Lower leg skin (tissue), 4 donors: ENCODE results near the gene CYP2D6. TPM values are rescaled to one million over a fixed set of nuclear protein-coding genes. Genes with fewer than 3 reads are reported as not detected.
"Not testable (repeated sequence)": the region's sequence is repeated elsewhere in the genome, so short reads cannot be mapped to it uniquely, and the experiment has no call there.

Source experiments
- DNase-seq, 2 donors: peaks; one replicate each; pipeline ENCODE4 v3.0.0-alpha.2; 2019; ENCODE audit warnings: low spot score in 2 of 2
- H3K4me3 ChIP-seq: fragments of 200-600 bp; sonication (generic); 2 replicates; pipeline ENCODE4 v1.5.1; 2017; ENCODE audit warnings: mild to moderate bottlenecking, low read depth; ENCODE audit not compliant: poor library complexity, severe bottlenecking
- POLR2A ChIP-seq, 2 donors: fragments of 450-650 bp; IDR thresholded peaks; one replicate each; pipeline ENCODE4 v1.6.1; 2016 to 2017; ENCODE audit warnings: antibody characterized with exemption in 2 of 2, mild to moderate bottlenecking in 1 of 2, moderate library complexity in 1 of 2
- WGBS, 2 donors: methylation state at CpG; one replicate each; pipeline ENCODE4 v1.1.5; 2018; 5-methylcytosine and 5-hydroxymethylcytosine counted together
- intact Hi-C: fragments of 100-400 bp; cut with DNase I; formaldehyde crosslinking; loops from one replicate; pipeline ENCODE4 v1.15.0; 2023; ENCODE audit warnings: low total_unique reads
- total RNA-seq, 4 donors: library from RNA; depleted of rRNA; stranded (reverse); fragments of >200 nt; gene quantifications; one replicate each; pipeline ENCODE4 v1.1.0, GENCODE V29; 2016
- TF ChIP-seq, protein P1 (sequence below), 3 donors: fragments of 450-650 bp; IDR thresholded peaks; one replicate each; pipeline ENCODE4 v1.5.1; 2016; ENCODE audit warnings: antibody characterized with exemption in 3 of 3, mild to moderate bottlenecking in 3 of 3, moderate library complexity in 2 of 3

CYP2D6 gene
- total RNA-seq, 4 donors from 2014 or later, result 0.61 to 1.4 (median 0.97) TPM

DNA sequence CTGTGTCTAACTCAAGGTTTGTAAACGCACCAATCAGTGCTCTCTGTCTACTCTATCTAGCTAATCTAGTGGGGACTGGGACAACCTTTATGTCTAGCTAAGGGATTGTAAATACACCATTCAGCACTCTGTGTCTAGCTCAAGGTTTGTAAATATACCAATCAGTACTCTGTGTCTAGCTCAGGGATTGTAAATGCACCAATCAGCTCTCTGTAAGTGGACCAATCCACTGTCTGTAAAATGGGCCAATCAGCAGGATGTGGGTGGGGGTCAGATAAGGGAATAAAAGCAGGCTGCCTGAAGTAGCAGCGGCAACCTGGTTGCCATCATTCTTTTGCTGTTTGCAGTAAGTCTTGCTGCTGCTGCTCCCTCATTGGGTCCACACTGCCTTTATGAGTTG, 8.4 kb upstream of the CYP2D6 start:
- 97 to 98% methylated on average over 2 of the region's 2 CpGs for WGBS, 2 donors
- no peak overlapping the region for H3K4me3 ChIP-seq
- no peak for DNase-seq
- TF ChIP-seq, protein P1, sequence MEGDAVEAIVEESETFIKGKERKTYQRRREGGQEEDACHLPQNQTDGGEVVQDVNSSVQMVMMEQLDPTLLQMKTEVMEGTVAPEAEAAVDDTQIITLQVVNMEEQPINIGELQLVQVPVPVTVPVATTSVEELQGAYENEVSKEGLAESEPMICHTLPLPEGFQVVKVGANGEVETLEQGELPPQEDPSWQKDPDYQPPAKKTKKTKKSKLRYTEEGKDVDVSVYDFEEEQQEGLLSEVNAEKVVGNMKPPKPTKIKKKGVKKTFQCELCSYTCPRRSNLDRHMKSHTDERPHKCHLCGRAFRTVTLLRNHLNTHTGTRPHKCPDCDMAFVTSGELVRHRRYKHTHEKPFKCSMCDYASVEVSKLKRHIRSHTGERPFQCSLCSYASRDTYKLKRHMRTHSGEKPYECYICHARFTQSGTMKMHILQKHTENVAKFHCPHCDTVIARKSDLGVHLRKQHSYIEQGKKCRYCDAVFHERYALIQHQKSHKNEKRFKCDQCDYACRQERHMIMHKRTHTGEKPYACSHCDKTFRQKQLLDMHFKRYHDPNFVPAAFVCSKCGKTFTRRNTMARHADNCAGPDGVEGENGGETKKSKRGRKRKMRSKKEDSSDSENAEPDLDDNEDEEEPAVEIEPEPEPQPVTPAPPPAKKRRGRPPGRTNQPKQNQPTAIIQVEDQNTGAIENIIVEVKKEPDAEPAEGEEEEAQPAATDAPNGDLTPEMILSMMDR (IDR thresholded peaks at IDR 0.05), result no peak
- no peak for TF ChIP-seq POLR2A (IDR thresholded peaks at IDR 0.05)
- intact Hi-C loops, result no loop called here

DNA sequence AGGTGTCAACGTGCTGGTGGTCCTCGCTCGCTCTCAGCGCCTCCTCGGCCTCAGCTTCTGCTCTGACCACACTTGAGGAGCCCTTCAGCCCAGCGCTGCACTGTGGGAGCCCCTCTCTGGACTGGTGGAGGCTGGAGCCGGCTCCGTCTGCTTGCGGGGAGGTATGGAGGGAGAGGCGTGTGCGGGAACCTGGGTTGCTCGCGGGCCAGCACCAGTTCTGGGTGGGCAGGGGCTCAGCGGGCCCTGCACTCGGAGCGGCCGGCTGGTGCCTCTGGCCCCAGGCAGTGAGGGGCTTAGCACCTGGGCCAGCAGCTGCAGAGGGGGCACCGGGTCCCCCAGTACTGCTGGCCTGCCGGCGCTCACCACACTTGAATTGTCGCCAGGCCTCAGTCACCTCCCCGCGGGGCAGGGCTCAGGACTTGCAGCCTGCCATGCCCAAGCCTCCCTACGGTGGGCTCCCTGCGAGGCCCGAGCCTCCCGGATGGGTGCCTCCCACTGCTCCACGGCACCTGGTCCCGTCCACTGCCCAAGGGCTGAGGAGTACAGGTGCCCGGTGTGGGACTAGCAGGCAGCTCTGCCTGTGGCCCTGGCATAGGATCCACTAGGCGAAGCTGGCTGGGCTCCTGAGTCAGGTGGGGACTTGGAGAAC, 7.6 kb upstream of the CYP2D6 start:
- peak in 1 of 2 donors; percentile 78 for DNase-seq
- H3K4me3 ChIP-seq, result no peak overlapping the region
- intact Hi-C loops, result no loop called here
- 92% methylated on average over 23 to 25 of the region's 31 CpGs for WGBS, 2 donors
- no peak for TF ChIP-seq POLR2A (IDR thresholded peaks at IDR 0.05)
- TF ChIP-seq, protein P1 (IDR thresholded peaks at IDR 0.05), result no peak

DNA sequence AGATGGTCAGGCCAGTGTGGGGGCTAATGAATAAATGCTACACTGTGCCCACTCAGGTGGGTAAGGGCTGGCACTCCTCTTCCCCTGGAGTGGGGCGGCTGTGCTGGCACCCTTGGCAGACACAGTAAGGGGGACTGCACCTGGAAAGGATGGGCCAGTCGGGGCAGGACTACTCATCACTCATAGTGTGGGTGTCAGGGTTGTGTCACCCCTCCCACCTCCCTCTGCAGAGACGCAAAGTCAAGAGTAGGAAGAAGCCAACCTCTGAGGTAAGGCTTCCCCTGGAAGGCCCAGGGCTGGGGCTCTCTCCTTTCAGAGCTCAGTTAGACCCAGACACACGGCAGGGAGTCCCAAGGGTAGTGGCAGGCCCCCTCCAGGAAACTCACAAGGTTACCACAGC, 5.1 kb upstream of the CYP2D6 start:
- DNase-seq, H3K4me3 ChIP-seq, intact Hi-C loops: not testable (repeated sequence)
- no CpG with 5 or more reads among the region's 4 CpGs for WGBS, 2 donors

DNA sequence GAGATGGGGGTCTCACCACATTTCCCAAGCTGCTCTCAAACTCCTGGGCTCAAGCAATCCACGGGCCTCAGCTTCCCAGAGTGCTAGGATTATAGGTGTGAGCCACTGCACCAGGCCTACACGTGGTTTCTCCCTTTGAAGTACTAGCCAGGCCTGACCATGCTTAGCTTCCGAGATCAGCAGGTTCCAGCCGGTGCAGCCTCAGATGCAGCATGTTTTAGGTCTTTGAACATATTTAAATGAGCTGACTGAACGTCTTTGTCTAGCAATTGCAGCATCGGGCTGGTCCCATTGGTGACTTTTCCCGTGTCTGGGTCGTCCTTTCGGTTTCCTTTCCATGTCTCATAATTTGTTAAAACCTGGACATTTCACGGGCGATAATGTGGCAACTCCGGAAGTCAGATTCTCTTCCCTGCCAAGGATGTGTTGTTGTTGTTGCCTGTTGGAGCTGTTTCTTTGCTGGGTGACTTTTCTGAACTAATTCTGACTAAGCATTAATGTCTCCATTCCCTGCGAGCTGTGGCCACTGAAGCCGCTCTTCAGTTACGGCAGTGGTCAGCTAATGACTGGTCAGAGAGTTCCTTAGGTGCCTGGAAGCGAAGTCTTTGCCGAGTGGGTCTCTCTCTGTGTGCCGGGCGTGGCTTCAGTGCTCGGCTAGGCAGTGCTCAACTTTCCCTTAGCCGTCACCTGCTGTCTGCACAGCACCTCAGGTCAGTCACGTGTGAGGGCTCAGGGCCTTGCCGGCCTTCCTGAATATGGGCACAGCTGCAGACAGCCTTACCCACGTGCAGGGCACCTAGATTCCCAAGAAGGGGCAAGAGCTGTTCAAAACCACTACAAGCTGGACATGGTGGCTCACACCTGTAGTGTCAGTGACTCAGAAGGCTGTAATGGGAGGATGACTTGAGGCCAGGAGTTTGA, 3.8 kb upstream of the CYP2D6 start:
- 59 to 64% methylated on average over 24 of the region's 24 CpGs for WGBS, 2 donors
- no peak overlapping the region for H3K4me3 ChIP-seq
- peak in 1 of 2 donors; percentile 83 for DNase-seq
- intact Hi-C loops, result no loop called here
- TF ChIP-seq, protein P1 (IDR thresholded peaks at IDR 0.05), result no peak
- no peak for TF ChIP-seq POLR2A (IDR thresholded peaks at IDR 0.05)

DNA sequence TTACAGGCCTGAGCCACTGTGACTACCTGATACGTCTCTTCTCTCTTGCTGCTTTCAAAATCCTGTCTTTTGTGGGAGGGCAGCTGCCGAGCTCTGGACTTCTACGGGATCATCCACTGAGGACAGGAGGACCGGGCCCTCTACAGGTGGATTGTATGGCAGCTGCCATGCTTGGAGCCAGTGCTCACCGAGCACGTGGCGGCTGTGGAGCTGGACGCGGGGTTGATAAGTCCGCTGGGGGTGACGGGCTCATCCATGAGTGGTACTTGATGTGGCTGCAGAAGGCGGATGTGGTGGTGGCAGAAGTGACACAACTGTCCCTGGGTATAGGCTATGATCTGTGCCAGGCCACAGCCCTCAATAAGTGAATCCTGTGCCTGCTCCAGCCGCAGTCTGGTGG, 1.8 kb upstream of the CYP2D6 start:
- peak in 1 of 2 donors; percentile 77 for DNase-seq
- intact Hi-C loops, result no loop called here
- 86 to 90% methylated on average over 13 of the region's 13 CpGs for WGBS, 2 donors
- no peak for TF ChIP-seq POLR2A (IDR thresholded peaks at IDR 0.05)
- TF ChIP-seq, protein P1 (IDR thresholded peaks at IDR 0.05), result no peak
- H3K4me3 ChIP-seq, result no peak overlapping the region

DNA sequence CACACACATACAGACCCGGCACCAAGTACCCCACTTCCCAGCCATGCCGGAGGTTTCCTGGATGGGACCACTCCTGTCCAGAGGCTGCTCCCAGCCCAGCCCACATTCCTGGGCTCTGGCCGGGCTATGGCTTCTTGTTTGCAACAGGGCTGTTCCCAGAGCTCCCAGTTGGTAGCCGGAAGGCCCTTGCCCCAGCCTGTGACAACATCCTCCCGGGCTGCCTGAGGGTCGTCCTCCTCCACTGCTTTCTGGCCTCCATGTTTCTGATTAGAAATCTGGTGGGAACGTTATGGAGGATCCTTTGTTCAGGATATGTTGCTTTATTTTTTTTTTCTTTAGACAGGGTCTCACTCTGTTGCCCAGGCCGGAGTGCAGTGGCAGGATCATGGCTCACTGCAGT, 952 bp upstream of the CYP2D6 start:
- TF ChIP-seq, protein P1 (IDR thresholded peaks at IDR 0.05), result no peak
- TF ChIP-seq POLR2A (IDR thresholded peaks at IDR 0.05), result no peak
- peak in 1 of 2 donors; percentile 81 for DNase-seq
- WGBS, 2 donors, result 71 to 74% methylated on average over 8 of the region's 8 CpGs

GRCh38 chr22:42130182-42130581, 428 bp downstream of the CYP2D6 start:
- intact Hi-C loops, result not testable (repeated sequence)

More for the DNA sequence above, 952 bp upstream of the CYP2D6 start:
- intact Hi-C loops, result no loop called here
- no peak overlapping the region for H3K4me3 ChIP-seq

DNA sequence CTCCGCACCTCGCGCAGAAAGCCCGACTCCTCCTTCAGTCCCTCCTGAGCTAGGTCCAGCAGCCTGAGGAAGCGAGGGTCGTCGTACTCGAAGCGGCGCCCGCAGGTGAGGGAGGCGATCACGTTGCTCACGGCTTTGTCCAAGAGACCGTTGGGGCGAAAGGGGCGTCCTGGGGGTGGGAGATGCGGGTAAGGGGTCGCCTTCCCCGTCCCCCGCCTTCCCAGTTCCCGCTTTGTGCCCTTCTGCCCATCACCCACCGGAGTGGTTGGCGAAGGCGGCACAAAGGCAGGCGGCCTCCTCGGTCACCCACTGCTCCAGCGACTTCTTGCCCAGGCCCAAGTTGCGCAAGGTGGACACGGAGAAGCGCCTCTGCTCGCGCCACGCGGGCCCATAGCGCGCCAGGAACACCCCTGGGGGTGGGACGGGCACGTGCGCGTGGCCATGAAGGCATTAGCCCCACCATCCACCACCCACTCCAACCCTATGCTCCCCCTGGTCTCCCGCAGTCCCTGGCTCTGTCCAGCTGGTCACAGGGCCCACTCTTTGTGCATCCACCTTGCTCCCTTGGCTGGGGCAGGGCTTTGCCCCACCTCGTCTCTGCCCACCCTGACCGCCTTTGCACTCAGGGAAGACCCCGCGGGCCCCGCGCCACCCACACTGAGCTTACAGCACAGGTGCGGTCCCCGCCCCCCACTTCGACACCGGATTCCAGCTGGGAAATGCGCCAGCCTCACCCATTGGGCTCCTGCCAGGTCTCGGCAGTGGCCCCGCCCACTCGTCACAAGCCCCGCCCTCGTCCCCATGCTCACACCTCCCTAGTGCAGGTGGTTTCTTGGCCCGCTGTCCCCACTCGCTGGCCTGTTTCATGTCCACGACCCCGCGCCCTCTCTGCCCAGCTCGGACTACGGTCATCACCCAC, 1.6 kb downstream of the CYP2D6 start:
- H3K4me3 ChIP-seq, intact Hi-C loops: not testable (repeated sequence)
- WGBS, 2 donors, result 66 to 68% methylated on average over 64 to 65 of the region's 65 CpGs
- DNase-seq, result peak in 1 of 2 donors; percentile 83

More at GRCh38 chr22:42130182-42130581, 428 bp downstream of the CYP2D6 start:
- H3K4me3 ChIP-seq, DNase-seq: not testable (repeated sequence)
- WGBS, 2 donors, result 21 to 62% methylated on average over 1 of the region's 7 CpGs
